WTC11 (cell line): ENCODE measurements around the gene LMBRD1. TPM values are rescaled to one million over a fixed set of nuclear protein-coding genes. Genes with fewer than 3 reads are reported as not detected.
A peak's percentile ranks its signal among the peaks of the same experiment; 100 is the strongest.

Experiments used
- ATAC-seq: fragments of 200-7000 bp; cut with Tn5 transposase; 2 replicates; pipeline ENCODE4 v1.10.0; 2021; ENCODE audit warnings: mild to moderate bottlenecking, moderate library complexity
- CTCF ChIA-PET: fragments of 300-600 bp; sonication (Branson Sonifier 250); formaldehyde crosslinking; loops from one replicate; lab custom pipeline; 2021; ENCODE audit warnings: antibody characterized with exemption; lab: Charles Lee
- POLR2A ChIA-PET: fragments of 350-600 bp; sonication (Branson Sonifier 250); formaldehyde crosslinking; loops from one replicate; lab custom pipeline; 2021; ENCODE audit warnings: antibody characterized with exemption; lab: Charles Lee
- DNase-seq: peaks from one replicate; pipeline ENCODE4 v3.0.0; 2021; ENCODE audit warnings: low spot score
- H3K27ac Mint-ChIP-seq: 2 replicates; pipeline ENCODE4 v1.8.0; 2021; ENCODE audit warnings: mixed read lengths
- H3K27me3 Mint-ChIP-seq: 2 replicates; pipeline ENCODE4 v1.8.0; 2021; ENCODE audit warnings: low read depth, mild to moderate bottlenecking, moderate library complexity, mixed read lengths
- H3K36me3 Mint-ChIP-seq: 2 replicates; pipeline ENCODE4 v1.8.0; 2021; ENCODE audit warnings: mixed read lengths
- H3K4me1 Mint-ChIP-seq: 2 replicates; pipeline ENCODE4 v1.8.0; 2022; ENCODE audit warnings: mixed read lengths
- H3K4me3 Mint-ChIP-seq: 2 replicates; pipeline ENCODE4 v1.8.0; 2021; ENCODE audit warnings: mild to moderate bottlenecking, moderate library complexity, mixed read lengths
- H3K9me3 Mint-ChIP-seq: 2 replicates; pipeline ENCODE4 v1.8.0; 2021; ENCODE audit warnings: mixed read lengths
- CREB1 ChIP-seq: sonication (generic); formaldehyde crosslinking; IDR thresholded peaks from 2 replicates; pipeline ENCODE4 v1.8.0; 2023; ENCODE audit warnings: mild to moderate bottlenecking, missing genetic modification reagents
- CREM ChIP-seq: sonication (generic); formaldehyde crosslinking; IDR thresholded peaks from 2 replicates; pipeline ENCODE4 v1.8.1; 2022; ENCODE audit warnings: mild to moderate bottlenecking, missing genetic modification reagents, moderate library complexity
- ESRRA ChIP-seq: sonication (generic); formaldehyde crosslinking; IDR thresholded peaks from 2 replicates; pipeline ENCODE4 v1.8.1; 2022; ENCODE audit warnings: mild to moderate bottlenecking, missing genetic modification reagents, borderline replicate concordance
- ETV6 ChIP-seq: sonication (generic); formaldehyde crosslinking; IDR thresholded peaks from 2 replicates; pipeline ENCODE4 v1.8.1; 2022; ENCODE audit warnings: mild to moderate bottlenecking, missing genetic modification reagents
- GABPB1 ChIP-seq: sonication (generic); formaldehyde crosslinking; IDR thresholded peaks from 2 replicates; pipeline ENCODE4 v1.8.1; 2023; ENCODE audit warnings: mild to moderate bottlenecking, missing genetic modification reagents
- IRF2 ChIP-seq: sonication (generic); formaldehyde crosslinking; IDR thresholded peaks from 2 replicates; pipeline ENCODE4 v1.8.0; 2022; ENCODE audit warnings: low read depth, missing genetic modification reagents, borderline replicate concordance
- PRRX2 ChIP-seq: fragments of 250-450 bp; sonication (Bioruptor Pico); IDR thresholded peaks from 2 replicates; pipeline ENCODE4 v1.8.0; 2021; ENCODE audit warnings: mild to moderate bottlenecking
- SMAD4 ChIP-seq: sonication (generic); formaldehyde crosslinking; IDR thresholded peaks from 2 replicates; pipeline ENCODE4 v1.8.0; 2022; ENCODE audit warnings: mild to moderate bottlenecking, missing genetic modification reagents
- SP1 ChIP-seq: sonication (generic); formaldehyde crosslinking; conservative IDR thresholded peaks from 2 replicates; pipeline ENCODE4 v1.8.1; 2022; ENCODE audit warnings: missing genetic modification reagents
- TCF7 ChIP-seq: sonication (generic); formaldehyde crosslinking; IDR thresholded peaks from 2 replicates; pipeline ENCODE4 v1.8.0; 2022; ENCODE audit warnings: mild to moderate bottlenecking, low read depth, missing genetic modification reagents, moderate library complexity
- TP53 ChIP-seq: sonication (generic); formaldehyde crosslinking; IDR thresholded peaks from 2 replicates; pipeline ENCODE4 v1.8.1; 2023; ENCODE audit warnings: mild to moderate bottlenecking, missing genetic modification reagents
- ZNF317 ChIP-seq: sonication (generic); formaldehyde crosslinking; IDR thresholded peaks from 2 replicates; pipeline ENCODE4 v1.8.1; 2023; ENCODE audit warnings: low read depth, mild to moderate bottlenecking, moderate library complexity, missing genetic modification reagents, borderline replicate concordance
- total RNA-seq: library from RNA; stranded (reverse); gene quantifications from 3 replicates; pipeline ENCODE4 v1.2.3, GENCODE V29; 2021
- TF ChIP-seq, protein P1 (sequence below): sonication (generic); formaldehyde crosslinking; IDR thresholded peaks from 2 replicates; pipeline ENCODE4 v1.8.1; 2022; ENCODE audit warnings: missing genetic modification reagents, borderline replicate concordance
- TF ChIP-seq, protein P2 (sequence below): sonication (generic); formaldehyde crosslinking; conservative IDR thresholded peaks from 2 replicates; pipeline ENCODE4 v1.8.1; 2023; ENCODE audit warnings: mild to moderate bottlenecking, low read depth, missing genetic modification reagents, moderate library complexity
- TF ChIP-seq, protein P3 (sequence below): sonication (generic); formaldehyde crosslinking; IDR thresholded peaks from 2 replicates; pipeline ENCODE4 v1.8.1; 2023; ENCODE audit warnings: mild to moderate bottlenecking, moderate library complexity, missing genetic modification reagents
- TF ChIP-seq, protein P4 (sequence below): sonication (generic); formaldehyde crosslinking; conservative IDR thresholded peaks from 2 replicates; pipeline ENCODE4 v1.8.1; 2022; ENCODE audit warnings: mild to moderate bottlenecking, missing genetic modification reagents
- TF ChIP-seq, protein P5 (sequence below): sonication (generic); formaldehyde crosslinking; IDR thresholded peaks from 2 replicates; pipeline ENCODE4 v1.8.0; 2022; ENCODE audit warnings: mild to moderate bottlenecking, missing genetic modification reagents
- TF ChIP-seq, protein P6 (sequence below): sonication (generic); formaldehyde crosslinking; IDR thresholded peaks from 2 replicates; pipeline ENCODE4 v1.8.1; 2022; ENCODE audit warnings: low read depth, mild to moderate bottlenecking, moderate library complexity, missing genetic modification reagents, borderline replicate concordance
- TF ChIP-seq, protein P7 (sequence below): sonication (generic); formaldehyde crosslinking; IDR thresholded peaks from 2 replicates; pipeline ENCODE4 v1.8.1; 2023; ENCODE audit warnings: mild to moderate bottlenecking, missing genetic modification reagents

Gene LMBRD1
- total RNA-seq, 1 experiment from 2014 or later = 15.0 TPM

- TF ChIP-seq, protein P1, sequence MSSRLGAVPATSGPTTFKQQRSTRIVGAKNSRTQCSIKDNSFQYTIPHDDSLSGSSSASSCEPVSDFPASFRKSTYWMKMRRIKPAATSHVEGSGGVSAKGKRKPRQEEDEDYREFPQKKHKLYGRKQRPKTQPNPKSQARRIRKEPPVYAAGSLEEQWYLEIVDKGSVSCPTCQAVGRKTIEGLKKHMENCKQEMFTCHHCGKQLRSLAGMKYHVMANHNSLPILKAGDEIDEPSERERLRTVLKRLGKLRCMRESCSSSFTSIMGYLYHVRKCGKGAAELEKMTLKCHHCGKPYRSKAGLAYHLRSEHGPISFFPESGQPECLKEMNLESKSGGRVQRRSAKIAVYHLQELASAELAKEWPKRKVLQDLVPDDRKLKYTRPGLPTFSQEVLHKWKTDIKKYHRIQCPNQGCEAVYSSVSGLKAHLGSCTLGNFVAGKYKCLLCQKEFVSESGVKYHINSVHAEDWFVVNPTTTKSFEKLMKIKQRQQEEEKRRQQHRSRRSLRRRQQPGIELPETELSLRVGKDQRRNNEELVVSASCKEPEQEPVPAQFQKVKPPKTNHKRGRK (CRISPR knock-in tag) = no peak
- TF ChIP-seq, protein P2, sequence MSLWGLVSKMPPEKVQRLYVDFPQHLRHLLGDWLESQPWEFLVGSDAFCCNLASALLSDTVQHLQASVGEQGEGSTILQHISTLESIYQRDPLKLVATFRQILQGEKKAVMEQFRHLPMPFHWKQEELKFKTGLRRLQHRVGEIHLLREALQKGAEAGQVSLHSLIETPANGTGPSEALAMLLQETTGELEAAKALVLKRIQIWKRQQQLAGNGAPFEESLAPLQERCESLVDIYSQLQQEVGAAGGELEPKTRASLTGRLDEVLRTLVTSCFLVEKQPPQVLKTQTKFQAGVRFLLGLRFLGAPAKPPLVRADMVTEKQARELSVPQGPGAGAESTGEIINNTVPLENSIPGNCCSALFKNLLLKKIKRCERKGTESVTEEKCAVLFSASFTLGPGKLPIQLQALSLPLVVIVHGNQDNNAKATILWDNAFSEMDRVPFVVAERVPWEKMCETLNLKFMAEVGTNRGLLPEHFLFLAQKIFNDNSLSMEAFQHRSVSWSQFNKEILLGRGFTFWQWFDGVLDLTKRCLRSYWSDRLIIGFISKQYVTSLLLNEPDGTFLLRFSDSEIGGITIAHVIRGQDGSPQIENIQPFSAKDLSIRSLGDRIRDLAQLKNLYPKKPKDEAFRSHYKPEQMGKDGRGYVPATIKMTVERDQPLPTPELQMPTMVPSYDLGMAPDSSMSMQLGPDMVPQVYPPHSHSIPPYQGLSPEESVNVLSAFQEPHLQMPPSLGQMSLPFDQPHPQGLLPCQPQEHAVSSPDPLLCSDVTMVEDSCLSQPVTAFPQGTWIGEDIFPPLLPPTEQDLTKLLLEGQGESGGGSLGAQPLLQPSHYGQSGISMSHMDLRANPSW (CRISPR knock-in tag) = no peak
- TF ChIP-seq SMAD4 (CRISPR knock-in tag) = no peak
- TF ChIP-seq, protein P3, sequence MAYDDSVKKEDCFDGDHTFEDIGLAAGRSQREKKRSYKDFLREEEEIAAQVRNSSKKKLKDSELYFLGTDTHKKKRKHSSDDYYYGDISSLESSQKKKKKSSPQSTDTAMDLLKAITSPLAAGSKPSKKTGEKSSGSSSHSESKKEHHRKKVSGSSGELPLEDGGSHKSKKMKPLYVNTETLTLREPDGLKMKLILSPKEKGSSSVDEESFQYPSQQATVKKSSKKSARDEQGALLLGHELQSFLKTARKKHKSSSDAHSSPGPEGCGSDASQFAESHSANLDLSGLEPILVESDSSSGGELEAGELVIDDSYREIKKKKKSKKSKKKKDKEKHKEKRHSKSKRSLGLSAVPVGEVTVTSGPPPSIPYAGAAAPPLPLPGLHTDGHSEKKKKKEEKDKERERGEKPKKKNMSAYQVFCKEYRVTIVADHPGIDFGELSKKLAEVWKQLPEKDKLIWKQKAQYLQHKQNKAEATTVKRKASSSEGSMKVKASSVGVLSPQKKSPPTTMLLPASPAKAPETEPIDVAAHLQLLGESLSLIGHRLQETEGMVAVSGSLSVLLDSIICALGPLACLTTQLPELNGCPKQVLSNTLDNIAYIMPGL (CRISPR knock-in tag) = no peak
These were observed 74.1 kb downstream of the LMBRD1 start (continued) for GRCh38 chr6:69722683-69723082.

DNA sequence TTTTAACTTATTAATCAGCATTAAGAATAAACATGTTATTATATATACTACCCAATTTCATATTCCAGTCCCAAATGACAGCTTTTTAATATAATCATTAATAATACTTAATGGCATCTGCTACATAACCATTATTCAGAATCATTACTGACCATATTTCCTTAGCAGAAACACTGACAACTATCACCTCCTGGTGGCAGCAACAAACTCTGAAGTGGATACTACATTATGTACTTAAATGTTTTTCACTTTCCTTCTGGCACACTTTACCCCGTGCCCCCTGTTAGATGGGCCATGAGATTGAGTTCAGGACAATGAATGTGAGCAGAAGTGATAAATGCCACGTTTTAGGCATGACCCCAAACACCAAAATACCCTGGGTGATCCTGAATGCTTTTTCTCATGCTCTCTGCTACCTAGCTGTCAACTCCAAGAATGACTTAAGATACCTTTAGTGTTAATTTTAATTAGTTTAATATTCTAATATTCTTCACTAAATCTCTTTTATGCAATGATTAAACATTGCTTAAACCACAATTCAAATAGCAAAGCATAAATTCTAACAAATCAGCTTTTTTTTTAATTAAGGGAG, 77.1 kb downstream of the LMBRD1 start:
- no peaks in the 10 kb centered on the region for H3K27me3 Mint-ChIP-seq
- H3K36me3 Mint-ChIP-seq = peaks cover 17% of the 10 kb centered on the region
- POLR2A ChIA-PET = no interaction called here
- H3K4me1 Mint-ChIP-seq = no peaks in the 10 kb centered on the region
- H3K27ac Mint-ChIP-seq = no peak overlapping the region
- CTCF ChIA-PET = no interaction called here
- TF ChIP-seq GABPB1 = no peak
- no peak for TF ChIP-seq ZNF317 (CRISPR knock-in tag)
- TF ChIP-seq TCF7 (CRISPR knock-in tag) = no peak
- ATAC-seq (peak; percentile 65), DNase-seq (no peak)
- peaks cover 20% of the 10 kb centered on the region for H3K9me3 Mint-ChIP-seq
- no peak overlapping the region for H3K4me3 Mint-ChIP-seq

GRCh38 chr6:69706724-69707123, 90.1 kb downstream of the LMBRD1 start:
- Mint-ChIP-seq H3K36me3 (peaks cover 3% of the 10 kb centered on the region; the same call in 1 of the 2 replicates), H3K9me3 (no peaks in the 10 kb centered on the region), H3K4me1 (no peaks in the 10 kb centered on the region), H3K27me3 (no peaks in the 10 kb centered on the region), H3K4me3 (no peak overlapping the region), H3K27ac (0 out of 2 replicates have a peak overlapping the region, but pooled peaks have one; percentile 5)
- no peak for DNase-seq
- CTCF ChIA-PET = no interaction called here
- POLR2A ChIA-PET = no interaction called here
- no peak for ATAC-seq
- TF ChIP-seq PRRX2 (CRISPR knock-in tag) (no peak), CREM (CRISPR knock-in tag) (no peak), TP53 (CRISPR knock-in tag) (no peak), SP1 (no peak), ETV6 (CRISPR knock-in tag) (no peak), CREB1 (CRISPR knock-in tag) (no peak), ESRRA (CRISPR knock-in tag) (no peak), IRF2 (no peak)
- TF ChIP-seq, protein P4, sequence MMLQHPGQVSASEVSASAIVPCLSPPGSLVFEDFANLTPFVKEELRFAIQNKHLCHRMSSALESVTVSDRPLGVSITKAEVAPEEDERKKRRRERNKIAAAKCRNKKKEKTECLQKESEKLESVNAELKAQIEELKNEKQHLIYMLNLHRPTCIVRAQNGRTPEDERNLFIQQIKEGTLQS = no peak
- TF ChIP-seq, protein P5, sequence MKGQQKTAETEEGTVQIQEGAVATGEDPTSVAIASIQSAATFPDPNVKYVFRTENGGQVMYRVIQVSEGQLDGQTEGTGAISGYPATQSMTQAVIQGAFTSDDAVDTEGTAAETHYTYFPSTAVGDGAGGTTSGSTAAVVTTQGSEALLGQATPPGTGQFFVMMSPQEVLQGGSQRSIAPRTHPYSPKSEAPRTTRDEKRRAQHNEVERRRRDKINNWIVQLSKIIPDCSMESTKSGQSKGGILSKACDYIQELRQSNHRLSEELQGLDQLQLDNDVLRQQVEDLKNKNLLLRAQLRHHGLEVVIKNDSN (CRISPR knock-in tag) = no peak
- TF ChIP-seq, protein P6, sequence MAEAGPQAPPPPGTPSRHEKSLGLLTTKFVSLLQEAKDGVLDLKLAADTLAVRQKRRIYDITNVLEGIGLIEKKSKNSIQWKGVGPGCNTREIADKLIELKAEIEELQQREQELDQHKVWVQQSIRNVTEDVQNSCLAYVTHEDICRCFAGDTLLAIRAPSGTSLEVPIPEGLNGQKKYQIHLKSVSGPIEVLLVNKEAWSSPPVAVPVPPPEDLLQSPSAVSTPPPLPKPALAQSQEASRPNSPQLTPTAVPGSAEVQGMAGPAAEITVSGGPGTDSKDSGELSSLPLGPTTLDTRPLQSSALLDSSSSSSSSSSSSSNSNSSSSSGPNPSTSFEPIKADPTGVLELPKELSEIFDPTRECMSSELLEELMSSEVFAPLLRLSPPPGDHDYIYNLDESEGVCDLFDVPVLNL (CRISPR knock-in tag) = no peak
- TF ChIP-seq, protein P1 (CRISPR knock-in tag) = no peak
- TF ChIP-seq, protein P7, sequence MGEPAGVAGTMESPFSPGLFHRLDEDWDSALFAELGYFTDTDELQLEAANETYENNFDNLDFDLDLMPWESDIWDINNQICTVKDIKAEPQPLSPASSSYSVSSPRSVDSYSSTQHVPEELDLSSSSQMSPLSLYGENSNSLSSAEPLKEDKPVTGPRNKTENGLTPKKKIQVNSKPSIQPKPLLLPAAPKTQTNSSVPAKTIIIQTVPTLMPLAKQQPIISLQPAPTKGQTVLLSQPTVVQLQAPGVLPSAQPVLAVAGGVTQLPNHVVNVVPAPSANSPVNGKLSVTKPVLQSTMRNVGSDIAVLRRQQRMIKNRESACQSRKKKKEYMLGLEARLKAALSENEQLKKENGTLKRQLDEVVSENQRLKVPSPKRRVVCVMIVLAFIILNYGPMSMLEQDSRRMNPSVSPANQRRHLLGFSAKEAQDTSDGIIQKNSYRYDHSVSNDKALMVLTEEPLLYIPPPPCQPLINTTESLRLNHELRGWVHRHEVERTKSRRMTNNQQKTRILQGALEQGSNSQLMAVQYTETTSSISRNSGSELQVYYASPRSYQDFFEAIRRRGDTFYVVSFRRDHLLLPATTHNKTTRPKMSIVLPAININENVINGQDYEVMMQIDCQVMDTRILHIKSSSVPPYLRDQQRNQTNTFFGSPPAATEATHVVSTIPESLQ = no peak
